HG03280 (cell line): ENCODE results near the gene CHMP1A.

Experiments used
- ATAC-seq: cut with Tn5 transposase; IDR thresholded peaks from one replicate; pipeline ENCODE4 v1.9.1; 2021; ENCODE audit warnings: mild to moderate bottlenecking, moderate library complexity; ENCODE audit not compliant: unreplicated experiment

Gene CHMP1A

DNA sequence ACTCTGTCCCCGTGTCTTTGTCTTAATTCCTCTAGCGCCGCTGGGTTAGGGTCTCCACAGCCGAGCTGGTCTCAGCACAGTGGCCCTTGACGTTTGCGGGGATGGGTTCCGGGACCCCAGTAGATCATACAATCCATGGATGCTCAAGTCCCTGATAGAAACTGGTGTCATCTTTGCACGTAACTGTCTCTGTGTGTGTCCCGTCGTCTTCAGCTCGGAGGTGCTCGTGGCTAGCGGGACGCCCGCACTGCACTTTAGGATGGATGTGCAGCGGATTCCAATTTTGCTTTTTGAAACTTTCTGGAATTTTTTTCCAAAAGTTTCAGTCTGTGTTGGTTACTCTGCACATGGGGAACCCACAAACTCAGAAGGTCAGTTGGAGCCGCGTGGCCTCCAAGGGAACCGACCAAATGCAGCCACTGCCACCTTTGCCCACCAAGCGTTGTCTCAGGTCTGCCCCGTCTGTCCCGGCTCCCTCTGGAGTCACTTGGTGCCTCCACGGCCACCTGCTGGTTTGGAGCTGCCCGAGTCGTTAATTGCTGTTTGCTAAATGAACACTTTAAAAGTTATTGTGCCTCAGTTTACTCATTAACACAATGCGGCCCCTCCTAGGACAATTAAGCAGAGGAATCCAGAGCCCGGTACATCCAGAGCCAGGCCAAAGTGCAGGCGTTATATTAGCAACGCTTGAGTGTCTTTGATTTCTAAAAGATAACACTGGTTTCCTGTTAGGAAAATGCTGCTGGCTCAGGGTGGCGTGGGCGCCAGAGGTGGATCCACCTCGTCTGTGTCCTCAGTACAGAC is 49.4 kb downstream of the CHMP1A start:
- ATAC-seq, result no peak

DNA sequence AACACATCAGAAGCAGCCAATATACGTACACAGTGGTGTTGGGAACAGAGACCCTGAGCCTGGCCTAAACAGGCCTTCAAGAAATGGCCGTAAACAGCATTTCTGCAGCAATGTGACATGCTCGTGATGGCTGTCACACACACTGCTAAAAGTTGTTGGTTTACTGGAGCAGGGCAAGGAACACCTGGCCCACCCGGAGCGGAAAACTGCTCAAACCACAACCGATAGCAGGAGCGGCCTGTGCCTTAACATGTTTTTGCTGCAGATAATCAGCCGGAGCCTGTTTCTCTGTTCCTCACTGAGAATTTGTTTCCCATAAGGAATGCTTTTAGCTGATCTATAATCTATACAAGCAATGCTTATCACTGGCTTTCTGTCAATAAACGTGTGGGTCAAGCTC is 50.1 kb downstream of the CHMP1A start:
- ATAC-seq, result no peak

DNA sequence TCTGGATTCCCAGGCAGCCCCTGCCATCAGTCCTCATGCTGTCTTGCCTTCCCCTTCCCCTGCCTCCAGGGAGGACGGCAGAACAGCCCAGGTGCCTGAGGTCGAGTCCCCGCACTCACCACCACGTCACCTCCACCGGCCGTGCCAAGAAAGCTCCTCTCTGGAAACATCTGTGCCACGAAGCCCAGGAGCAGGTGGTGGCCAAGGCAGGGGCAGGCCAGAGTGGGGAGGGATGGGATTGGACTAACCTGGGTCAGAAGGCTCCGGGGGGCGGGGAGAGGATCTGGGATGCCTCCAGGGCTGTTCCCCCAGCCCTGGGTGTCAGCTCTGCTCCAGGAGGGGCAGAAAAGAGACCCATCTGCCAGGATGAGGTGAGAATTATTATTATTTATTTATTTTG is 51.5 kb downstream of the CHMP1A start:
- ATAC-seq, result no peak

DNA sequence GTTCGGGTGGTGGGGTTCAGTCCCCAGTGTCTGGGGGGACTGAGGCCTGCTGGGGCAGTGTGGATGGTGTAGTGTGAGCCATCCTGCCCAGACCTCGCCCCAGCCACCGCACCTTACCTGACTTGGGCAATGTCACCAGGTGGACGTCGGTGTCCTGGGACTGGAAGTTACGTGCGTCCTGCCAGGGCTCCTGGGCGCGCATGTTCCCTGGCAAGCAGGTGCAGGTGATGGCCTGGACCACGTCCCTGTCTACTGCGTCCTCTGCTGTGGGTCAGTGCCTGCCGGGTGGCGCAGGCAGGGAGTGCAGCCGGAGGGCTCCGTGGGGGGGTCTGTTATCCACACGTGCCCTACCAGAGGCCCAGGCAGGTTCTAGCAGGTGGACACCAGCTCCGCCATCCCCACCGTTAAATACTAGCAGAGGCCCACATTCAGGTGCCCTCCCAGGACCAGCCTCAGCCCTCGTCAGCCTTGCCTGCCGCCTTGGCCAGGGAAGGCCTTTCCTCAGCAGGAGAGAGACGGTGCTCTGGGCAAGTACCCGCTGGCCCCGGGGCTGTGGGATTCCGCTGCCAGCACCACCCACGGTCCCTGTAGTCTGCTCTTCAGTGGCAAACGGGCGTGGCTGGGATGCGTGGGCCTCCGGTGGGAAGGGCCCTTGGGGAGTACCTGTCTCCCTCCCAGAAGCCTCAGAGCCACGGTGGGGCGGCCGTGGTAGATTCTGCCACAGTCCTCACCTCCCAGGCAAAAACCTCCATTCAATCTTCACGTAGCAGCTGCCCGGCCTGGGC is 52.1 kb downstream of the CHMP1A start:
- ATAC-seq, result no peak

DNA sequence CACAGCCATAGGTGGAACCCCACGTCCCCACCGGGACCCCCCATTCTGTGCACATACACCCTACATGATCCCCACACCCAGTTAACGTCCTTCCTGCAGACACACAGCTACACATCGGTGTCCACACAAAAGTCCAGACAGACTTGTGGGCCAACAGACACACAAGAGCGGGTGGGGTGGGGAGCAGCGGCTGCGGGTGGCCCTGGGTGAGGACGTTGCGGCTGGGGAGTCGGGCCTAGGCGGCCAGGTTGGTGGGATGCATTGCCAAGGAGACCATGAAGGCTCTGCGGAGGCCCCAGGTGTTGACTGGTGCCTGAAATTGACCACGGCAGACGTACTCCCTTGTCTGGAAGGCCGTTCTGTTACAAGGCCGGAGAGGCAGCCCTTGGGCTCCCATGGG is 52.7 kb downstream of the CHMP1A start:
- no peak for ATAC-seq

DNA sequence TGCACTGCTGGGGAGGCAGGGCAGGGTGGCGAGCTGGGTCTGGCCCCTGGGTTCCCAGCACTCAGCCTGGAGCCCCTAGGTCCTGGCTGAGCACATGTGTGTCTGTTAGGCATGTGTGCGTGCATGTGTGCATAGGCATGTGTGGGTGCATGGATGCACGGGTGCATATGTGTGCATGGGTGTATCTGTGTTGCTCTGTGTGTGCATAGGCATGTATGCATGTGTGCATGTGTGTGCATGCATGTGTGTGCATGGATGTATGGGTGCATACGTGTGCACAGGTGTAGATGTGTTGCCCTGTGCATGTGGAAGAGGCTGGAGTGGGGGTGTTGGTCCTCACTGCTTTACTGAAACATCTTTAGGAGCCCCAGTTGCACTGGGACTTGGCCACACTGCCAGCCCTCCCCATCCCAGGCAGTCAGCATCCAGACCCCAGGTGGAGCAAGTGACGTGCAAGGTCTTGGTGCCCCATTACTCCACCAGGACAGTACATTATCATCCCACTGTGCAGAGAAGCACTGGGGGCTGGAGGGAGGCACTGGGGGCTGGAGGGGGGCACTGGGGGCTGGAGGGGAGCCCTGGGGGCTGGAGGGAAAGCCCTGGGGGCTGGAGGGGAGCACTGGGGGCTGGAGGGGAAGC is 54.4 kb downstream of the CHMP1A start:
- ATAC-seq, result no peak

DNA sequence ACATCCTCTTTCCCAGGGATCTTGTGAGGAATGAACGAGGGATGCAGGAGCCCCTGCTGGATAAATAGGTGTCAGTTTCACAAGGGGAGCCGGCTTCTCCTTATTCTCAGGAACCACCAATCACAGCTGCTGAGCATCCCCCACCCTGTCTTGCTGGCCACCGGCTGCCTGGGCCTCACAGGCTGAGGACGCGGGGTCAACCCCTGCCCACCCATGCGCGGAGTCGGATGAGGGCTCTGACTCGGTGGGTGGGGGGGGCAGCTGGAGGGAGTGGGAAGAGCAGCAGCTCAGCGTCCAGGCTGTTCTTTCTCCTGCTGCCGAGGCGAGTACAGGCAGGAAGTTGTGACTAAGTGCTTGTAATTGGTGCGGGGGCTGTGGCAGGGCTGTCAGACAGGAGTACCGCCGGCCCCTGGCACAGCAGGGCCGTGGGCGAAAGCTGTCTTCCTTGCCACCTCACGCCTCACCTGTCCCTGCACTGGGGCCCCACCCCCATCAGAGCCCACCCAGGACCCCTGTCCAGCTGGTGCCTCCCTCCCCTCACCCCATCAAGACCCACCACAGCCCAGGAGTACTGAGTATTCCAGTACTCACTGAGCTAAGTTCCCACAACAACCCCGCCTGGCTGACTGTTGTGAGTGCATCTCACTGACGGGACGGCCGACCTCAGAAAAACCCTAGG is 55.1 kb downstream of the CHMP1A start:
- ATAC-seq, result no peak

DNA sequence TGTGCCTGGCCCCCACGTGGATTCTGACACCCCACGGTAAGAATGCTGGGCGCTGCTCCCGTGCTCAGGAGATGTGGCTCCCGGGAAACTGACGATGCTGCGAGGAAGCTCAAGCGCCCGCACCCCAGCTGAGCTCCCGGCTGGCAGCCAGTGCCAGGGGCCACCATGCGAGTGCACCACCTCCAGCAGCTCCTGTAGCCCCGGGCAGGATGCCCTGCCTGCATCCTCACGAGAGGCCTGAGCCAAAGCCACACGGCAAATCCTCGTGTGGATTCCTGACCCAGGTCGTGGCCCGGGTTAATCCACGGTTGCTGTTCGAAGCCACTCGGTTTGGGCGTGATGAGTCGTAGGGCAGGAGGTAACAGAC is 55.6 kb downstream of the CHMP1A start:
- no peak for ATAC-seq

DNA sequence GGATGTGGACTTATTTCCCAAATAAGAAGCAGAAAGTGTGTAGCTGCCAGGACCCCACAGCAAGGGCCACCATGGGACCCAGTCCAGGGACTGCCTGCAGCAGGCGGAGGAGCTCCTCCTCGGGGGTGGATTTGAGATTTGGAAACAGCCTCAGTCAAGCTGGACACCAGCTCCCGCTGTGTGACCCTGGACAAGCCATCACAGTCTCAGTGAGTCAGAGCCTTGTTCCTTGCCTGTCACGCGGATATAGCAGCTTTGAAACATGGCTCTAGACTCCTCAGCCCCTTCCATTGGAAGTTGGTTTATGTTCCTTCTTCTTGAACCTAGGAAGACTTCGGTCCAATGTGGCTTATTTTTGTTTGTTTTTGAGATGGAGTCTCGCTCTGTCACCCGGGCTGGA is 56.6 kb downstream of the CHMP1A start:
- no peak for ATAC-seq

DNA sequence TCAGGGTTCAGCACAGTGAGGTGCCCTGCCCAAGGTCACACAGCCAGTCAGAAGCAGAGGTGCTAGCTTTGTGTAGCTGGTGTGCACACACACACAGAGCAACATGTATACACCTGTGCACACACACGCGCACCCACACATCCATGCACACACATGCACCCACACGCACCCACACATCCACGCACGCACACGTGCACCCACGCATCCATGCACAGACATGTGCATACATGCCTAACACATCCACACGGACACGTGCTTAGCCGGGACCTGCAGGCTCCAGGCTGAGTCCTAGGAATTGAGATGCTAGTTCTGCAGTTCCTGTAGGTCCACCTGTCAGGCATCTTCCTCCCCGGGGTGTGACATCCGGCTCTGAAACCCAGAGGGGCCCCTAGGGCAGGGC is 57.1 kb downstream of the CHMP1A start:
- no peak for ATAC-seq

DNA sequence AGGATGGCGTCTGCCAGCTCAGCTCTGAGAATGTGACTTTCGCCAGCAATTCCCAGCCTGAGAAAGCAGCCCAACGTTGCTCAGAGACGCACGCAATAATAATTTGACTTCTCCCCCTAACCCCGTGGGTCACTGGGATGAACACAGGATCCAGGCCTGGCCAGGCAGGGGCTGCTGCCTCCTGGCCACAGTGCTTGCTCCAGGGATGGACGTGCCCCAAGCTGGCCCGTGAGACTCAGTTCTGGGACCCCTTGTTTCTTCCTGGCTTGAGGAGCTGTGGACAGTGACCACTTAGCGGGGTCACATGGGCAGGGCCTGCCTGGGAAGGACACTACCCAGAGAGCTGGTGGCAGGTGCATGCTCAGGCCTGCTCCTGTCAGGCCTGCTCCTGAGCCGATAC is 57.6 kb downstream of the CHMP1A start:
- no peak for ATAC-seq

DNA sequence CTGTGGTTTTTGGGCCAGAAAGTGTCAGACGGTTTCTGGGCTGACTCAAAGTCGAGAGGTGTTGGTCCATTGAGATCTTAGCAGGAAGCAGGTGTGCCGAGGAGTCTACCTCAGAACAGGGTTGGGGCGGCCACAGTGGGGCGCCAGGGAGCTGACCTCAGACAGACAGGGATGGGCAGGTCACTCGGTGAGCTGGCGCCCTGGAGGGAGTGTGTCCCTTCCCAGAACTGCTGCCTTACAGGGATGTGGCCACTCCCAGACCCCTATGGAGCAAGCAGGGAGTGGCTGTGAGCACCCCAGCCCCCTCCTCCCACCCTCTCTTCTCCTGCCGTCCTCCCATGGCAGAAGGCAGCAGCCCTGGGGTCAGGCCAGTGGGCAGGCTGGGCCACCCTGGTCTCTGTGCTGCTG is 58.1 kb downstream of the CHMP1A start:
- ATAC-seq, result no peak

DNA sequence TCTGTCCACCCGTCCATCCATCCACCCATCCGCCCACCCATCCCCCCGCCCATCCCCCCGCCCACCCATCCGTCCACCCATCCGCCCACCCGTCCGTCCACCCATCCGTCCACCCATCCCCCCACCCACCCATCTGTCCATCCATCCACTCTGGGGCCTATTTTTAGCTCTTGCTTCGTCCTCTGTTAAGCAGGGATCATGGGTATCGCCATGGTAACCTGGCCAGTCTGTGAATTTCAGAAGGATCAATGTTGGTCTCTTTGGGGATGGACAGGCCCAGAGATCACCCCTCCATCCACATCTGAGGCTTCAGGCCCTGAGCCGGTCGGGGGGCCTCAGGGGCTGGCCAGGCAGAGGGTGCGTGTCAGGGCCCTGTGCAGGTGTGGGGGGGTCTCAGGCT is 59.3 kb downstream of the CHMP1A start:
- ATAC-seq, result no peak

DNA sequence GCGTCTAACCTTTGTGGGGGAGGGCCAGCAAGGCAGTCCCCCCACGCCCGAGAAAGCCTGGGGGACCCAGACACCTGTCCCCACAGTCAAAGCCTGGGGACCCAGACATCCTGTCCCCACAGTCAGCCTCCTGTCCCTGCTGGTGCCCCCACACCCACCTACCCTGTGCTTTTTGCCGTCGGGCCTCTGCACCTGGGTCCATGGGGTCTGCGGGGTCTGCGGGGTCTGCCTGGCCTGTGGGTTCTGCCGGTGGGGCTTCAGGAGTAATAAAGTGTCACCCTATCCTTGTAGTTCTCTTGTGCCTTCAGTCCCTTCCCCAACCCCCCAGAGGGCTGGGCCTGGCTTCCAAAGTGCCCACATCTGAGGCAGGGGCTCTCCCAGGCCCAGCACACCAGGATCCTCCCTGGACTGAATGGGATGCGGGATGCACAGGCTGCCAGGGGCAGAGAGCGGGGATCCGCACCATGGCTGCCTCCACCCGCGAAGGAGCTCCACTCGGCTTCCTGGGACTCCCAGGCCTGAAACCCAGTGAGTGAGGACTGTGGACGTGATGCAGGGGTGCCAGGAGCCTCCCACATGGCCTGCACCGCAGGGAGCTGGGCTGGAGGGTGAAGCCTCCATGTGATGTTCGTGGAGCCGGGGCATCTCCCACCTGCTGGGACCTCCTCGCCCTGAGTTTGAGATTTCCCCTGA is 60.4 kb downstream of the CHMP1A start:
- ATAC-seq, result no peak

DNA sequence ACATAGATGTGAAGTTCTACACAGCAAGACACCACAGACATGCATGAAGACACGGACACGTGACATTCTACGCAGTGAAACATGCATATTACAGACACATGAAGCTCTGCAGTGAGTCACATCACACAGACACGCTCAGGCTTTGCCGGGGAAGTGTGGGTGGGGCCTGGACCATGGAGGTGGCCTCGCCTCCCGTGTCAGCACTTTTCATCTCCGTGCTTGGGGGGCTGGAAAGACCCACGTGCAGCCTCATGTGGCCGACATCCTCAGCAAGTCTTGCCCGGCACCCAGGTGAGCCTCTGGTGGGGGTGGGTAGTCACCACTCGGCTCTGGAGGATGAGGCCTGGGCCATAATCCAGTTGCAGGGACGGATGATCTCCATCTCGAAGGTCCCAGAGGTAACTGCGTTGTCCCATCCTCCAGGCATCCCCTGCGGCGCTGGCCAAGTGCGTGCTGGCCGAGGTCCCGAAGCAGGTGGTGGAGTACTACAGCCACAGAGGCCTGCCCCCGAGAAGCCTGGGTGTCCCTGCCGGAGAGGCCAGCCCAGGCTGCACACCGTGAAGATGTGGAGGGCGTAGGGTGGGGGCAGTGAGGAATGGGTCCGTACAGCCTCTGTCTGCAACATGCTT is 61.3 kb downstream of the CHMP1A start:
- no peak for ATAC-seq

DNA sequence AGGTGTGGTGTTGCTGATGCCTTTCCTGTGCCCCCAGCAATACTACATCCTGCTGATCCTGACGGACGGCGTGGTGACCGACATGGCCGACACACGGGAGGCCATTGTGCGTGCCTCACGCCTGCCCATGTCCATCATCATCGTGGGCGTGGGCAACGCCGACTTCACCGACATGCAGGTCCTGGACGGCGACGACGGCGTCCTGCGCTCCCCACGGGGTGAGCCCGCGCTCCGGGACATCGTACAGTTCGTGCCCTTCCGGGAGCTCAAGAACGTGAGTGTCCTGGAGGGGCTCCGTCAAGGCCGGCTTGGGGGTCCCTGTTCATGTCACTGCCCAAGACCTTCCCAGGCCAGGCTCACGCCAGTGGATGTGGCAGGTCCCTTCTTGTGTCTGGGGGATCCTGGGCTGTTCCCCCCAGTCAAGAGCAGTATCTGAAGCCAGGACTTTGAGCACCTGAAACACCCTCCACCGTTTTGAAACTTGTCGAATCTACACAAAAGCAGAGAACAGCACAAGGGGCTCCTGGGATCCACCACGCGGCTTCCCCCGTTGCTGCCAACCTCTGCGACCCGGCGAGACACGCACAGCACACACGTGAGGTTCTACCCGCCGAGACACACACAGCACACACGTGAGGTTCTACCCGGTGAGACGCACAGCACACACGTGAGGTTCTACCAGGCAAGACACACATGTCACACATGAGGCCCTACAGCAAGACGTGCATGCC is 62.0 kb downstream of the CHMP1A start:
- no peak for ATAC-seq
